DOHH2 (cell line): ENCODE data around the gene NEURL1.

ENCODE experiments used
- EZH2phosphoT487 ChIP-seq: fragments of 200-600 bp; sonication (generic); IDR thresholded peaks from 2 replicates; pipeline ENCODE4 v1.6.1; 2017; ENCODE audit warnings: borderline replicate concordance, mild to moderate bottlenecking, antibody characterized with exemption, low read length, moderate library complexity, mixed read lengths
- TF ChIP-seq, protein P1 (sequence below): fragments of 200-600 bp; sonication (generic); IDR thresholded peaks from one replicate; pipeline ENCODE4 v1.5.1; 2014; ENCODE audit warnings: antibody characterized with exemption, mild to moderate bottlenecking, low read depth, low read length; ENCODE audit not compliant: poor library complexity, severe bottlenecking

DNA sequence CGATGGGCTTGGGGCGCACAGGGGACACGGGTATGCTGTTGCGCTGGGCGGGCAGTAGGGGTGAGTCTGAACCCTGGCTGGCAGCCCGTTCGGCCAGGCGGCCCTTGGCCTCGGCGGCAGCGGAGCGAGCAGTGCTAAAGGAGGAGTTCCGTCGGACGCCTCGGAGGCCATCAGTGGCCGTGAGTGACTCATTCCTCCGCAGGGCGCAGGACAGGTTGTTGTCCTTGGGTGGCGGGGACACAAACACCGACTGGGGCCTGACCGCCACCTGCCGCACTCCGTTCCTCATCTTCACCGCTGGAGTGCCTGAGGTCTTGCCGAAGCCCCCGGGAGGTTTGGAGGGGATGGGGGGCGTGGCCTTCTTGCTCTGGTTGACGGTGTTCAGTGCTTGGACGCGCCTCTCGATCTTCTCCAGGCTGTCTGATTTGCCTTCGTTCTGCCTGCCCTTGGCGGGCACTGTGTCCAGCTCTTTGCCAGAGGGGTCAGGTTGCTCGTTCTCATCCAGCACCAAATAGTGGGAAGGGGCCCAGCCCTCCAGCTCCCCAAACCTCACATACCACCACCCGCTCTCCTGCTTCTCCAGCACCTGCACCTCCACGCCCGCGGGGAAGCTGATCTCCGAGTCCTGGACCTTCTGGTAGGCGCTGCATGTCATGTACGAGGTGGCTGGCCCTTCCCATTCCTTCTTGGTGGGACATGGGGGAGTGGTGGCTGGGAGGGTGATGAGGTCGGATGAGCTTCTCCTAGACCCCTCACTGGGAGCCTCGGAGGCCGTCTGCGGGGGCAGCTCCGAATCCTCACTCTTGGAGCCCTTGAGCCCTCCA is 108.7 kb downstream of the NEURL1 start:
- TF ChIP-seq EZH2phosphoT487: no peak
- TF ChIP-seq, protein P1, sequence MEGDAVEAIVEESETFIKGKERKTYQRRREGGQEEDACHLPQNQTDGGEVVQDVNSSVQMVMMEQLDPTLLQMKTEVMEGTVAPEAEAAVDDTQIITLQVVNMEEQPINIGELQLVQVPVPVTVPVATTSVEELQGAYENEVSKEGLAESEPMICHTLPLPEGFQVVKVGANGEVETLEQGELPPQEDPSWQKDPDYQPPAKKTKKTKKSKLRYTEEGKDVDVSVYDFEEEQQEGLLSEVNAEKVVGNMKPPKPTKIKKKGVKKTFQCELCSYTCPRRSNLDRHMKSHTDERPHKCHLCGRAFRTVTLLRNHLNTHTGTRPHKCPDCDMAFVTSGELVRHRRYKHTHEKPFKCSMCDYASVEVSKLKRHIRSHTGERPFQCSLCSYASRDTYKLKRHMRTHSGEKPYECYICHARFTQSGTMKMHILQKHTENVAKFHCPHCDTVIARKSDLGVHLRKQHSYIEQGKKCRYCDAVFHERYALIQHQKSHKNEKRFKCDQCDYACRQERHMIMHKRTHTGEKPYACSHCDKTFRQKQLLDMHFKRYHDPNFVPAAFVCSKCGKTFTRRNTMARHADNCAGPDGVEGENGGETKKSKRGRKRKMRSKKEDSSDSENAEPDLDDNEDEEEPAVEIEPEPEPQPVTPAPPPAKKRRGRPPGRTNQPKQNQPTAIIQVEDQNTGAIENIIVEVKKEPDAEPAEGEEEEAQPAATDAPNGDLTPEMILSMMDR: no peak
